ES-I3 (cell line): ENCODE data around the gene MYH8.

Experiments used
- H3K36me3 ChIP-seq: 2 replicates; pipeline ENCODE4 v1.6.1; 2013; ENCODE audit warnings: mild to moderate bottlenecking, low read length, control low read depth, moderate library complexity; ENCODE audit not compliant: insufficient read depth
- H3K4me1 ChIP-seq: 2 replicates; pipeline ENCODE4 v1.6.1; 2013; ENCODE audit warnings: mild to moderate bottlenecking, control low read depth, low read length; ENCODE audit not compliant: insufficient read depth
- H3K9ac ChIP-seq: 2 replicates; pipeline ENCODE4 v1.6.1; 2013; ENCODE audit warnings: low read depth, mild to moderate bottlenecking, low read length, moderate library complexity
- H3K9me3 ChIP-seq: 2 replicates; pipeline ENCODE4 v1.6.1; 2013; ENCODE audit warnings: mild to moderate bottlenecking, low read length, moderate library complexity; ENCODE audit not compliant: control insufficient read depth, insufficient read depth

MYH8 gene

DNA sequence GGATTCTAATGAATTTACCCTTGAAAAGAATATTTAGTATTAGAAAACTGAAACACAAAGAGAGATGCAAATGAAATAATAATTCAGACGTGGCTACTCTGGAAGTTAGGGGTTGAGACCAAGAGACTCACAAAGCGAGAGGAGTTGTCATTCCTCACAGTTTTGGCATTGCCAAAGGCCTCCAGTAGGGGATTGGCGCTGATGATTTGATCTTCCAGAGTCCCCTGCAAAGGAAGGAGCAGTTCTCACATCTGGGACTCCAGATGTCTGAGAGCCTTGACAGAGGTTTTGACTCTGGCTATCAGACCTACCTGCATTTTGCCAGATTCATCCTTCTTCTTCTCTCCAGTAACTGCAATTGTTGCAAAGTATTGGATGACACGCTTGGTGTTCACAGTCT, 6.6 kb downstream of the MYH8 start:
- Histone ChIP-seq H3K36me3 (no peaks in the 10 kb centered on the region), H3K9ac (no peak overlapping the region), H3K9me3 (no peaks in the 10 kb centered on the region), H3K4me1 (peaks cover 8% of the 10 kb centered on the region; the same call in 1 of the 2 replicates)

DNA sequence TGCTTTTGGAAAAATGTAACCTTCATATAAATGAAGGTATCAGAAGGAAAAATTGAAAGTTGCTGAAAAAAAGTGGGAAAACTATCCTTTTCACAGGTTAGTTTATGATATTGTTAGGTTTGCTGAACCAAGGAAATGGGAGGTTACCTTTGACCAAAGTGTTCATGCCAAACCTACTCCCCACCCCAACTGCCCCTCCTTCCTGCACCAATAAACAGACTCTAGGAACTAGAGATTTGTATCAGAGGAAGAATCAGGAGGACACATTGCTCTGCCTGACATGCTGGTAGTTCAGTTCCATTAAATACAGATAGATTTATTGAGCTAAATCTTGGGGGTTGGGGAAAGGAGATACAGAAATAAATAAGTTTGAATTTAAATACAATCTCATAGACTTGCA, 18.2 kb downstream of the MYH8 start:
- Histone ChIP-seq H3K9me3 (no peaks in the 10 kb centered on the region), H3K36me3 (no peaks in the 10 kb centered on the region), H3K4me1 (no peaks in the 10 kb centered on the region), H3K9ac (no peak overlapping the region)

- no peak overlapping the region for H3K9ac ChIP-seq
- H3K4me1 ChIP-seq = no peaks in the 10 kb centered on the region
- no peaks in the 10 kb centered on the region for H3K9me3 ChIP-seq
- H3K36me3 ChIP-seq = no peaks in the 10 kb centered on the region
These were observed 23.4 kb downstream of the MYH8 start for GRCh38 chr17:10398352-10398751.

- H3K9me3 ChIP-seq = no peaks in the 10 kb centered on the region
- no peaks in the 10 kb centered on the region for H3K36me3 ChIP-seq
- no peak overlapping the region for H3K9ac ChIP-seq
- H3K4me1 ChIP-seq = no peaks in the 10 kb centered on the region
These were observed 25.1 kb downstream of the MYH8 start for GRCh38 chr17:10396524-10397163.

GRCh38 chr17:10394201-10394887, 27.4 kb downstream of the MYH8 start:
- Histone ChIP-seq H3K4me1 (no peaks in the 10 kb centered on the region), H3K36me3 (no peaks in the 10 kb centered on the region), H3K9me3 (no peaks in the 10 kb centered on the region), H3K9ac (no peak overlapping the region)

DNA sequence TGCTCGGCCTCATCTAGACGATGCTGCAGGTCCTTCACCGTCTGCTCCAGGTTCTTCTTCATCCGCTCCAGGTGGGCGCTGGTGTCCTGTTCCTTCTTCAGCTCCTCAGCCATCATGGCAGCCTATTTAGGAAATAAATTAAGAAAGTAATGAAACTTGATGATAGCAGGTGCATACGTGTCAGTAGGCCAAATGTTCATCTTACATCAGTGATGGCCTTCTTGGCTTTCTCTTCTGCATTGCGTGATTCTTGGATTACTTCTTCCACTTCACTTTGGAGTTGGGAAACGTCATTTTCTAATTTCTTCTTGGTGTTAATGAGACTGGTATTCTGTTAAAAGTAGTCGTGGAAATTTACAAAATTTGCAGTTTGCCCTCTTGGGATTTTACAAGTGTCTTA, 28.9 kb downstream of the MYH8 start:
- H3K9me3 ChIP-seq = no peaks in the 10 kb centered on the region
- H3K9ac ChIP-seq = no peak overlapping the region
- no peaks in the 10 kb centered on the region for H3K36me3 ChIP-seq
- no peaks in the 10 kb centered on the region for H3K4me1 ChIP-seq

GRCh38 chr17:10385871-10386270, 35.9 kb downstream of the MYH8 start:
- Histone ChIP-seq H3K9me3 (no peaks in the 10 kb centered on the region), H3K9ac (no peak overlapping the region), H3K36me3 (no peaks in the 10 kb centered on the region), H3K4me1 (peaks cover 7% of the 10 kb centered on the region; the same call in 1 of the 2 replicates)

GRCh38 chr17:10384175-10384574, 37.6 kb downstream of the MYH8 start:
- Histone ChIP-seq H3K9me3 (no peaks in the 10 kb centered on the region), H3K9ac (no peak overlapping the region), H3K4me1 (peaks cover 7% of the 10 kb centered on the region; the same call in 1 of the 2 replicates), H3K36me3 (no peaks in the 10 kb centered on the region)

DNA sequence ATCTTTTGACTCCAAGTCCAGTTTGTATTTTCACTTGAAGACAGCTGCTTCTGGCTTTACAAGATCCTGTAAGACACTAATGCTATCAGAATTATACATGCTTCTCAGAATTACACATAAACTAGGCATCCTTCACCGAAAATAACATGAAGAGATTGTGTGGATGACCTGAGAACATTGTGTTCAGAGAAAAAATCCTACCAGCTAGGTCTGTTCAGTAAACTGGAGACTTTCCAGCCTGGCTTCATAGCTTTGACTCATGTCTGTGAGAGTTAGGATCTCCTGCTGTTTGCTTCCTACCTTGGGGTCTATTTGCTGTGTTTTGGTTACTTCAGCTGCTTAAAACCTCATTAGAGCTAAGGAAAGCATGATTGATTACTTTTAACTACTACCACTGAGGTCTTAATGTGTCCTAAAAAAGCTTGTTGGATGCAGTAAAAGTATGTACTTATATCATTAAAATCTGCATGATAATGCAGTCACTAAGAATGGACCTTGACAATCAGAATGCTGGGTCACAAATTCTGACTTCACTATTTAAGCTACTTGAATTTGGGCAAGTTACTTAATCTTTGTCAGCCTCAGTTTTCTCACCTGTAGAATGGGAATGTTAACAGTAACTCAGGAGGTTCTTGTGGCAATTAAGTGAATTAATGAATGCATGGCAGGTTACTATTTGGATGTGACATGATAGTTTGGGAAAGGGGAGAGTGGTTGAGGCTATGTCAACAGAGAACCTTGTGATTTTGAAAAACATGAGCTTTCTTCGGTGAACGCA, 40.9 kb downstream of the MYH8 start:
- Histone ChIP-seq H3K4me1 (peaks cover 7% of the 10 kb centered on the region; the same call in 1 of the 2 replicates), H3K9me3 (no peaks in the 10 kb centered on the region), H3K9ac (no peak overlapping the region), H3K36me3 (no peaks in the 10 kb centered on the region)

- H3K9me3 ChIP-seq = no peaks in the 10 kb centered on the region
- no peak within 1 kb of the TSS for H3K9ac ChIP-seq
- no peaks in the 10 kb centered on the region for H3K36me3 ChIP-seq
- H3K4me1 ChIP-seq = no peaks in the 10 kb centered on the region
These were observed 48.8 kb downstream of the MYH8 start, which contains the start of gene MYH13 for GRCh38 chr17:10372906-10373305. Gene MYH13, minus strand, starts transcription at chr17:10373006. Its CDS starts 8,476 bp downstream, at chr17:10364530.

- Histone ChIP-seq H3K4me1 (no peaks in the 10 kb centered on the region), H3K9ac (no peak overlapping the region), H3K36me3 (no peaks in the 10 kb centered on the region), H3K9me3 (no peaks in the 10 kb centered on the region)
These were observed 51.6 kb downstream of the MYH8 start for GRCh38 chr17:10370016-10370608.

- Histone ChIP-seq H3K9me3 (no peaks in the 10 kb centered on the region), H3K36me3 (no peaks in the 10 kb centered on the region), H3K9ac (no peak overlapping the region), H3K4me1 (no peaks in the 10 kb centered on the region)
These were observed 52.5 kb downstream of the MYH8 start for GRCh38 chr17:10369239-10369638.

GRCh38 chr17:10368561-10368960, 53.2 kb downstream of the MYH8 start:
- H3K9ac ChIP-seq = no peak overlapping the region

GRCh38 chr17:10360578-10360977, 61.2 kb downstream of the MYH8 start:
- Histone ChIP-seq H3K9me3 (no peaks in the 10 kb centered on the region), H3K36me3 (no peaks in the 10 kb centered on the region), H3K9ac (no peak overlapping the region)

More at GRCh38 chr17:10368561-10368960, 53.2 kb downstream of the MYH8 start:
- no peaks in the 10 kb centered on the region for H3K9me3 ChIP-seq
- H3K4me1 ChIP-seq = no peaks in the 10 kb centered on the region
- H3K36me3 ChIP-seq = no peaks in the 10 kb centered on the region

More at GRCh38 chr17:10360578-10360977, 61.2 kb downstream of the MYH8 start:
- H3K4me1 ChIP-seq = no peaks in the 10 kb centered on the region
